HepG2 (cell line): Measurements from ENCODE around the gene MAVS. TPM values are rescaled to one million over a fixed set of nuclear protein-coding genes. Genes with fewer than 3 reads are reported as not detected.

Experiments
- ATAC-seq: fragments of 200-7000 bp; cut with Tn5 transposase; 3 replicates; pipeline ENCODE4 v1.9.1; 2020; ENCODE audit warnings: mild to moderate bottlenecking, moderate library complexity
- BruUV-seq: library from RNA; stranded (reverse); fragments of 400-500 nt; replicated peaks from 2 replicates; lab custom pipeline; 2021; lab: Mats Ljungman, UMichigan
- CTCF ChIA-PET: fragments of 300-600 bp; formaldehyde crosslinking; extraction: SDS; loops from one replicate; lab custom pipeline; 2021; ENCODE audit warnings: low total read pairs, inconsistent platforms, low intra/inter-chr PET ratio; lab: Yijun Ruan, JAX
- POLR2A ChIA-PET: fragments of 350-600 bp; sonication (Branson Sonifier 250); formaldehyde crosslinking; loops from one replicate; lab custom pipeline; 2020; ENCODE audit warnings: antibody characterized with exemption, inconsistent platforms; lab: Yijun Ruan, JAX
- DNase-seq: peaks from one replicate; pipeline ENCODE4 v3.0.0-alpha.2; 2015; ENCODE audit warnings: low spot score
- FAIRE-seq: peaks from 3 replicates; lab custom pipeline; 2011; peaks lifted over from hg19 to GRCh38; lab: Jason Lieb, UNC
- H2AFZ ChIP-seq: one replicate; pipeline ENCODE4 v1.6.1; 2011; ENCODE audit warnings: low read length, inconsistent platforms
- H3K27ac ChIP-seq: fragments of 300-600 bp; 3 replicates; pipeline ENCODE4 v1.8.0; 2011; ENCODE audit warnings: mixed run types, mild to moderate bottlenecking, mixed read lengths, low read length, inconsistent platforms; ENCODE audit not compliant: insufficient read depth; ENCODE audit errors: extremely low read length
- H3K27me3 ChIP-seq, 2 experiments: fragments of 200-600 bp in 1 of 2; 2 replicates in 1 of 2; 3 replicates in 1 of 2; pipeline versions ENCODE4 v1.6.0 to v1.8.0; 2011; ENCODE audit warnings: low read length in 2 of 2, mild to moderate bottlenecking in 2 of 2, moderate library complexity in 2 of 2, inconsistent platforms in 1 of 2; ENCODE audit not compliant: insufficient read depth in 2 of 2, control insufficient read depth in 1 of 2
- H3K36me3 ChIP-seq, 2 experiments: fragments of 200-600 bp in 1 of 2; replicated peaks in 1 of 2; 2 replicates in 1 of 2; 3 replicates in 1 of 2; pipeline versions ENCODE4 v1.5.1 to v1.8.0; 2011; ENCODE audit warnings: low read length in 2 of 2, inconsistent platforms in 1 of 2; ENCODE audit not compliant: insufficient read depth in 2 of 2, control insufficient read depth in 1 of 2
- H3K4me1 ChIP-seq: 2 replicates; pipeline ENCODE4 v1.5.1; 2012; ENCODE audit warnings: low read length, inconsistent platforms; ENCODE audit not compliant: insufficient read depth
- H3K4me2 ChIP-seq: 2 replicates; pipeline ENCODE4 v1.6.0; 2011; ENCODE audit warnings: low read depth, low read length, inconsistent platforms
- H3K4me3 ChIP-seq, 3 experiments: fragments of 200-600 bp in 1 of 3; sonication (generic), shearing (Covaris generic) in 1 of 3; replicated peaks in 1 of 3; 2 replicates each; pipeline ENCODE4 v1.5.1; 2011 to 2016; ENCODE audit warnings: low read length in 3 of 3, inconsistent platforms in 2 of 3, low read depth in 2 of 3, mild to moderate bottlenecking in 2 of 3, control low read depth in 1 of 3, mixed read lengths in 1 of 3; ENCODE audit not compliant: insufficient read depth in 1 of 3
- H3K79me2 ChIP-seq: one replicate; pipeline ENCODE4 v1.6.1; 2011; ENCODE audit warnings: low read length, inconsistent platforms; ENCODE audit not compliant: insufficient read depth
- H3K9ac ChIP-seq: 2 replicates; pipeline ENCODE4 v1.6.0; 2011; ENCODE audit warnings: mild to moderate bottlenecking, low read depth, low read length, inconsistent platforms; ENCODE audit not compliant: insufficient read depth
- H3K9me3 ChIP-seq: 2 replicates; pipeline ENCODE4 v1.5.1; 2012; ENCODE audit warnings: mild to moderate bottlenecking, low read length
- H4K20me1 ChIP-seq: 2 replicates; pipeline ENCODE4 v1.6.0; 2011; ENCODE audit warnings: inconsistent platforms, mild to moderate bottlenecking, low read length, moderate library complexity; ENCODE audit not compliant: insufficient read depth
- CSRNP2 ChIP-seq: sonication (generic); formaldehyde crosslinking; conservative IDR thresholded peaks from 2 replicates; pipeline ENCODE4 v1.8.0; 2022; ENCODE audit warnings: low read depth, missing genetic modification reagents
- HOXD1 ChIP-seq: sonication (generic); formaldehyde crosslinking; IDR thresholded peaks from 2 replicates; pipeline ENCODE4 v1.5.0; 2020; ENCODE audit warnings: missing genetic modification reagents
- MATR3 ChIP-seq: sonication (generic); formaldehyde crosslinking; IDR thresholded peaks from 2 replicates; pipeline ENCODE4 v1.4.0; 2020; ENCODE audit warnings: missing genetic modification reagents
- PHF21A ChIP-seq: sonication (generic); formaldehyde crosslinking; IDR thresholded peaks from 2 replicates; pipeline ENCODE4 v1.5.0; 2020; ENCODE audit warnings: mild to moderate bottlenecking, missing genetic modification reagents
- SRSF4 ChIP-seq: fragments of 200-400 bp; formaldehyde crosslinking; IDR thresholded peaks from one replicate; pipeline ENCODE4 v1.6.1; 2018; ENCODE audit warnings: mild to moderate bottlenecking, low read depth, low read length, moderate library complexity; ENCODE audit not compliant: poor library complexity, severe bottlenecking
- ZMAT3 ChIP-seq: sonication (generic); formaldehyde crosslinking; conservative IDR thresholded peaks from 2 replicates; pipeline ENCODE4 v1.7.0; 2021; ENCODE audit warnings: missing genetic modification reagents
- ZNF740 ChIP-seq: sonication (generic); formaldehyde crosslinking; IDR thresholded peaks from 2 replicates; pipeline ENCODE4 v1.4.0; 2020; ENCODE audit warnings: missing genetic modification reagents
- ZNF75D ChIP-seq: sonication (generic); formaldehyde crosslinking; IDR thresholded peaks from 2 replicates; pipeline ENCODE4 v1.8.1; 2023; ENCODE audit warnings: missing genetic modification reagents, mild to moderate bottlenecking, borderline replicate concordance
- WGBS: methylation state at CpG from one replicate; pipeline ENCODE4 v1.1.6; 2017; ENCODE audit warnings: low lambda C conversion rate; 5-methylcytosine and 5-hydroxymethylcytosine counted together
- in situ Hi-C: cut with HindIII; loops from 2 replicates; pipeline ENCODE4 v1.10.0; 2017; ENCODE audit warnings: low pct_unique_long_range_greater_than_20kb; ENCODE audit not compliant: extremely low pct_ligation_motif_present
- intact Hi-C: fragments of 100-400 bp; cut with micrococcal nuclease; formaldehyde crosslinking; loops from one replicate; pipeline ENCODE4 v1.10.0; 2022; ENCODE audit not compliant: unreplicated experiment
- polyA plus RNA-seq, 8 experiments: library from polyadenylated mRNA; depleted of rRNA in 3 of 8; stranded (reverse) in 7 of 8; unstranded in 1 of 8; fragments of >200 nt; fragmentation: Illumina TruSeq in 4 of 8; extraction: Trizol in 4 of 8; gene quantifications; 2 replicates each; pipeline versions ENCODE4 v1.2.1 to v1.2.3, GENCODE V29; 2011 to 2016; ENCODE audit warnings: low read depth in 4 of 8, missing spikeins in 1 of 8, mixed read lengths in 1 of 8; ENCODE audit not compliant: insufficient read depth in 1 of 8
- total RNA-seq, 5 experiments: library from RNA; depleted of rRNA; stranded (reverse); fragments of >200 nt; fragmentation: Illumina TruSeq; extraction: Trizol; gene quantifications; 2 replicates each; pipeline ENCODE4 v1.2.3, GENCODE V29; 2016; ENCODE audit warnings: low read depth in 1 of 5
- TF ChIP-seq, protein P1 (sequence below): sonication (generic); formaldehyde crosslinking; IDR thresholded peaks from 2 replicates; pipeline ENCODE4; 2020; ENCODE audit warnings: missing genetic modification reagents, mild to moderate bottlenecking, borderline replicate concordance

Gene MAVS
- total and polyA plus RNA-seq, 2 of the 13 experiments (the other 11 are each of a cell fraction or from before 2014, with no cell fraction given), result 27.3 to 36.6 TPM

DNA sequence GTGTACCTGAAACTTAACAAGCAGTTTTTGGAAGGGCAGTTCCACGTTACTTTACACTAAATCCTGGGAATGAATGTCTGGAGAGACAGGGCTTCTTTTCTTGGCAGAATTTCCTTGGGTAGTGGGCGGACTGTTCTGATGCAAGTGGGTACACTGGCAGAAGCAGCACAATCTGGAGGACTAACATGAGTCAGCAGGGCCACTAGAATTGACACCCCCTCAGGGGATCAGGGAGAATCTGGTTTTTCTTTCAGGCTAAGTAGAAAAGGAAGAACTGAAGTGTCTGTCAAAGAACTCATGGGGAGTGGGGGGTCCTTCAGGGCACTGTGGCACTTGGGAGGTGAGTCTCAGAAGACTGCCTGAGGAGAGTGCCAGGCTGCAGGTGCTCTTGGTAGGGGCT, 77.2 kb downstream of the MAVS start:
- 98% methylated on average over 2 of the region's 2 CpGs for WGBS
- Histone ChIP-seq H3K4me2 (no peak overlapping the region), H3K4me1 (peaks cover 26% of the 10 kb centered on the region), H3K79me2 (no peaks in the 10 kb centered on the region), H3K27me3 (no peaks in the 10 kb centered on the region), H3K9me3 (no peaks in the 10 kb centered on the region), H3K36me3 (peaks cover 33 to 52% of the 10 kb centered on the region in 2 experiments), H3K4me3 (no peak overlapping the region), H3K27ac (no peak overlapping the region), H3K9ac (no peak overlapping the region), H2AFZ (no peak overlapping the region), H4K20me1 (peaks cover 15% of the 10 kb centered on the region; the same call in 1 of the 2 replicates)
- CTCF ChIA-PET, result no interaction called here
- BruUV-seq, result no TSS peak
- in situ Hi-C loops (no loop called here), intact Hi-C loops (no loop called here)
- DNase-seq, result no peak
- ATAC-seq, result no peak
- FAIRE-seq, result no peak
- POLR2A ChIA-PET, result no interaction called here
- TF ChIP-seq ZNF740 (CRISPR knock-in tag) (0 out of 2 replicates have a peak, but pooled peaks have one; percentile 31), SRSF4 (no peak), PHF21A (CRISPR knock-in tag) (0 out of 2 replicates have a peak, but pooled peaks have one; percentile 17), ZMAT3 (no peak), ZNF75D (CRISPR knock-in tag) (no peak), CSRNP2 (CRISPR knock-in tag) (no peak), MATR3 (CRISPR knock-in tag) (no peak), HOXD1 (CRISPR knock-in tag) (no peak)
- TF ChIP-seq, protein P1, sequence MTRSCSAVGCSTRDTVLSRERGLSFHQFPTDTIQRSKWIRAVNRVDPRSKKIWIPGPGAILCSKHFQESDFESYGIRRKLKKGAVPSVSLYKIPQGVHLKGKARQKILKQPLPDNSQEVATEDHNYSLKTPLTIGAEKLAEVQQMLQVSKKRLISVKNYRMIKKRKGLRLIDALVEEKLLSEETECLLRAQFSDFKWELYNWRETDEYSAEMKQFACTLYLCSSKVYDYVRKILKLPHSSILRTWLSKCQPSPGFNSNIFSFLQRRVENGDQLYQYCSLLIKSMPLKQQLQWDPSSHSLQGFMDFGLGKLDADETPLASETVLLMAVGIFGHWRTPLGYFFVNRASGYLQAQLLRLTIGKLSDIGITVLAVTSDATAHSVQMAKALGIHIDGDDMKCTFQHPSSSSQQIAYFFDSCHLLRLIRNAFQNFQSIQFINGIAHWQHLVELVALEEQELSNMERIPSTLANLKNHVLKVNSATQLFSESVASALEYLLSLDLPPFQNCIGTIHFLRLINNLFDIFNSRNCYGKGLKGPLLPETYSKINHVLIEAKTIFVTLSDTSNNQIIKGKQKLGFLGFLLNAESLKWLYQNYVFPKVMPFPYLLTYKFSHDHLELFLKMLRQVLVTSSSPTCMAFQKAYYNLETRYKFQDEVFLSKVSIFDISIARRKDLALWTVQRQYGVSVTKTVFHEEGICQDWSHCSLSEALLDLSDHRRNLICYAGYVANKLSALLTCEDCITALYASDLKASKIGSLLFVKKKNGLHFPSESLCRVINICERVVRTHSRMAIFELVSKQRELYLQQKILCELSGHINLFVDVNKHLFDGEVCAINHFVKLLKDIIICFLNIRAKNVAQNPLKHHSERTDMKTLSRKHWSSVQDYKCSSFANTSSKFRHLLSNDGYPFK (CRISPR knock-in tag), result no peak
